H1 (cell line): Measurements from ENCODE around the gene SLC39A7. TPM values are rescaled to one million over a fixed set of nuclear protein-coding genes. Genes with fewer than 3 reads are reported as not detected.
A peak's percentile ranks its signal among the peaks of the same experiment; 100 is the strongest.

Experiments
- CTCF ChIA-PET: fragments of 300-600 bp; sonication (Branson Sonifier 250); formaldehyde crosslinking; loops from one replicate; lab custom pipeline; 2021; ENCODE audit not compliant: partially characterized antibody; lab: Charles Lee
- POLR2A ChIA-PET: fragments of 300-600 bp; sonication (Branson Sonifier 250); formaldehyde crosslinking; loops from one replicate; lab custom pipeline; 2021; ENCODE audit warnings: inconsistent platforms; ENCODE audit not compliant: partially characterized antibody; lab: Charles Lee
- DNase-seq, 2 experiments: peaks; one replicate each; pipeline versions ENCODE4 v3.0.0 to v3.0.0-alpha.2; 2010 to 2022; ENCODE audit warnings: low spot score in 2 of 2, low read depth in 1 of 2, mixed read lengths in 1 of 2
- FAIRE-seq: peaks from 2 replicates; lab custom pipeline; 2011; peaks lifted over from hg19 to GRCh38; lab: Jason Lieb, UNC
- H2AFZ ChIP-seq: 2 replicates; pipeline ENCODE4 v1.8.1; 2012; ENCODE audit warnings: low read length, inconsistent platforms
- H2AK5ac ChIP-seq: 2 replicates; pipeline ENCODE4 v1.6.1; 2013; ENCODE audit warnings: low read depth, low read length
- H2BK120ac ChIP-seq: replicated peaks from 2 replicates; pipeline ENCODE3; 2013; ENCODE audit warnings: low read depth, low read length, inconsistent platforms
- H2BK12ac ChIP-seq: 2 replicates; pipeline ENCODE4 v1.6.1; 2013; ENCODE audit warnings: low read depth, low read length
- H2BK15ac ChIP-seq: 2 replicates; pipeline ENCODE4 v1.6.1; 2013; ENCODE audit warnings: low read length
- H2BK20ac ChIP-seq: 2 replicates; pipeline ENCODE4 v1.6.1; 2013; ENCODE audit warnings: low read length
- H2BK5ac ChIP-seq: 2 replicates; pipeline ENCODE4 v1.6.1; 2013; ENCODE audit warnings: low read depth, low read length
- H3K14ac ChIP-seq: 2 replicates; pipeline ENCODE4 v1.6.1; 2013; ENCODE audit warnings: inconsistent platforms; ENCODE audit not compliant: insufficient read length
- H3K18ac ChIP-seq: 2 replicates; pipeline ENCODE4 v1.6.1; 2013; ENCODE audit warnings: low read length; ENCODE audit errors: extremely low read depth
- H3K23ac ChIP-seq: 2 replicates; pipeline ENCODE4 v1.6.1; 2013; ENCODE audit warnings: inconsistent platforms; ENCODE audit not compliant: insufficient read length
- H3K23me2 ChIP-seq: 2 replicates; pipeline ENCODE4 v1.6.1; 2013; ENCODE audit warnings: low read depth, low read length
- H3K27ac ChIP-seq: 2 replicates; pipeline ENCODE4 v1.6.1; 2011; ENCODE audit warnings: low read depth, low read length, inconsistent platforms
- H3K27me3 ChIP-seq, 4 experiments: replicated peaks in 1 of 4; 1 replicate in 1 of 4; 2 replicates in 3 of 4; pipeline versions ENCODE4 v1.6.1 to v1.8.1; 2011 to 2013; ENCODE audit warnings: low read length in 3 of 4, mild to moderate bottlenecking in 3 of 4, inconsistent platforms in 2 of 4, mixed read lengths in 2 of 4, moderate library complexity in 1 of 4; ENCODE audit not compliant: control insufficient read depth in 3 of 4, insufficient read depth in 3 of 4; ENCODE audit errors: extremely low read depth in 1 of 4
- H3K36me3 ChIP-seq, 4 experiments: 2 replicates each; pipeline versions ENCODE4 v1.6.1 to v1.8.1; 2011 to 2013; ENCODE audit warnings: mild to moderate bottlenecking in 4 of 4, low read length in 3 of 4, moderate library complexity in 2 of 4, control low read depth in 1 of 4, inconsistent platforms in 1 of 4; ENCODE audit not compliant: insufficient read depth in 4 of 4, control insufficient read depth in 2 of 4
- H3K4ac ChIP-seq: replicated peaks from 2 replicates; pipeline ENCODE3; 2013; ENCODE audit warnings: low read length, low read depth, mixed read lengths, inconsistent platforms; ENCODE audit not compliant: insufficient read length
- H3K4me1 ChIP-seq, 4 experiments: replicated peaks in 1 of 4; 1 replicate in 1 of 4; 2 replicates in 3 of 4; pipeline versions ENCODE4 v1.6.1 to v1.8.1; 2011 to 2013; ENCODE audit warnings: low read length in 3 of 4, inconsistent platforms in 2 of 4, mixed read lengths in 1 of 4; ENCODE audit not compliant: insufficient read depth in 4 of 4, control insufficient read depth in 3 of 4
- H3K4me2 ChIP-seq, 2 experiments: 2 replicates each; pipeline versions ENCODE4 v1.6.1 to v1.8.1; 2011 to 2013; ENCODE audit warnings: low read depth in 2 of 2, low read length in 2 of 2, control low read depth in 1 of 2, inconsistent platforms in 1 of 2, mild to moderate bottlenecking in 1 of 2; ENCODE audit not compliant: insufficient read depth in 1 of 2
- H3K4me3 ChIP-seq, 4 experiments: fragments of 200-600, 300-600 bp in 1 of 4; sonication (generic), shearing (Covaris generic), sonication (Bioruptor Twin) in 1 of 4; 2 replicates each; pipeline versions ENCODE4 v1.5.1 to v1.8.1; 2011 to 2016; ENCODE audit warnings: low read length in 4 of 4, low read depth in 3 of 4, control low read depth in 2 of 4, inconsistent platforms in 2 of 4, mild to moderate bottlenecking in 2 of 4, mixed read lengths in 1 of 4, moderate library complexity in 1 of 4; ENCODE audit not compliant: insufficient read depth in 2 of 4; ENCODE audit errors: extremely low read depth in 1 of 4
- H3K56ac ChIP-seq: replicated peaks from 2 replicates; pipeline ENCODE3; 2013; ENCODE audit warnings: low read depth, mild to moderate bottlenecking, mixed read lengths, low read length, inconsistent platforms; ENCODE audit not compliant: insufficient read length
- H3K79me1 ChIP-seq: 2 replicates; pipeline ENCODE4 v1.6.1; 2013; ENCODE audit warnings: low read depth, low read length, control low read depth
- H3K79me2 ChIP-seq, 2 experiments: 2 replicates each; pipeline versions ENCODE4 v1.6.1 to v1.8.1; 2012 to 2013; ENCODE audit warnings: low read length in 2 of 2, mild to moderate bottlenecking in 2 of 2, inconsistent platforms in 1 of 2; ENCODE audit not compliant: insufficient read depth in 2 of 2, control insufficient read depth in 1 of 2
- H3K9ac ChIP-seq, 4 experiments: replicated peaks in 1 of 4; 1 replicate in 1 of 4; 2 replicates in 3 of 4; pipeline versions ENCODE4 v1.6.1 to v1.8.1; 2011 to 2013; ENCODE audit warnings: low read depth in 3 of 4, low read length in 3 of 4, control low read depth in 2 of 4, mild to moderate bottlenecking in 2 of 4, moderate library complexity in 2 of 4, inconsistent platforms in 1 of 4; ENCODE audit errors: extremely low read depth in 1 of 4
- H3K9me3 ChIP-seq, 2 experiments: 2 replicates each; pipeline versions ENCODE4 v1.6.1 to v1.8.1; 2012 to 2013; ENCODE audit warnings: mild to moderate bottlenecking in 2 of 2, moderate library complexity in 2 of 2, control low read depth in 1 of 2, inconsistent platforms in 1 of 2, low read depth in 1 of 2, low read length in 1 of 2, mixed read lengths in 1 of 2; ENCODE audit not compliant: insufficient read depth in 2 of 2
- H4K20me1 ChIP-seq, 2 experiments: replicated peaks in 1 of 2; 2 replicates each; pipeline versions ENCODE3 to v1.8.1; 2011 to 2013; ENCODE audit warnings: inconsistent platforms in 2 of 2, low read length in 2 of 2, mild to moderate bottlenecking in 1 of 2; ENCODE audit not compliant: insufficient read depth in 2 of 2, control insufficient read depth in 1 of 2
- H4K5ac ChIP-seq: 2 replicates; pipeline ENCODE4 v1.6.1; 2013; ENCODE audit warnings: low read length, low read depth, mixed read lengths, inconsistent platforms; ENCODE audit not compliant: insufficient read length
- H4K8ac ChIP-seq: 2 replicates; pipeline ENCODE4 v1.8.0; 2013; ENCODE audit warnings: mild to moderate bottlenecking, moderate library complexity, low read length, inconsistent platforms; ENCODE audit not compliant: insufficient read depth; ENCODE audit errors: extremely low read depth
- H4K91ac ChIP-seq: replicated peaks from 2 replicates; pipeline ENCODE3; 2013; ENCODE audit warnings: low read length, mixed read lengths, inconsistent platforms; ENCODE audit not compliant: insufficient read length
- SUZ12 ChIP-seq: fragments of 200-600 bp; sonication (generic); IDR thresholded peaks from 2 replicates; pipeline ENCODE4 v1.6.1; 2012; ENCODE audit warnings: mild to moderate bottlenecking, inconsistent platforms, low read length, moderate library complexity, mixed read lengths
- TEAD4 ChIP-seq: IDR thresholded peaks from 2 replicates; pipeline ENCODE4 v1.6.1; 2012; ENCODE audit warnings: low read depth, low read length, inconsistent platforms, mixed read lengths
- WGBS, 2 experiments: shearing (Covaris generic) in 1 of 2; methylation state at CpG; one replicate each; pipeline versions ENCODE4 v1.1.6 to v1.1.7; 2013 to 2015; ENCODE audit warnings: low lambda C conversion rate in 2 of 2, mixed read lengths in 2 of 2, inconsistent platforms in 1 of 2, low coverage in 1 of 2, missing lambda C conversion rate in 1 of 2; ENCODE audit not compliant: insufficient replicate concordance in 2 of 2, insufficient coverage in 1 of 2, insufficient read length in 1 of 2; ENCODE audit errors: extremely low coverage in 1 of 2, missing lambda C conversion rate in 1 of 2; 5-methylcytosine and 5-hydroxymethylcytosine counted together
- polyA plus RNA-seq, 7 experiments: library from polyadenylated mRNA; depleted of rRNA in 3 of 7; stranded (reverse) in 5 of 7; unstranded in 2 of 7; fragments of >200 nt in 5 of 7; fragments of 200-250 nt in 2 of 7; gene quantifications; 1 replicate in 5 of 7; 2 replicates in 1 of 7; 4 replicates in 1 of 7; pipeline versions ENCODE4 v1.2.1 to v1.2.3, GENCODE V29; 2011 to 2013; ENCODE audit warnings: missing spikeins in 2 of 7, mixed read lengths in 2 of 7
- total RNA-seq: library from RNA; stranded (reverse); fragmentation: NEBNext Ultra II Directional; extraction: Animal tissue kit (Norgen Biotek cat#: 25700); gene quantifications from 2 replicates; pipeline ENCODE4 v1.2.1, GENCODE V29; 2021

SLC39A7 gene
- total and polyA plus RNA-seq, 2 of the 8 experiments (the other 6 are each of a cell fraction or from before 2014, with no cell fraction given) = 63.3 to 123 TPM

DNA sequence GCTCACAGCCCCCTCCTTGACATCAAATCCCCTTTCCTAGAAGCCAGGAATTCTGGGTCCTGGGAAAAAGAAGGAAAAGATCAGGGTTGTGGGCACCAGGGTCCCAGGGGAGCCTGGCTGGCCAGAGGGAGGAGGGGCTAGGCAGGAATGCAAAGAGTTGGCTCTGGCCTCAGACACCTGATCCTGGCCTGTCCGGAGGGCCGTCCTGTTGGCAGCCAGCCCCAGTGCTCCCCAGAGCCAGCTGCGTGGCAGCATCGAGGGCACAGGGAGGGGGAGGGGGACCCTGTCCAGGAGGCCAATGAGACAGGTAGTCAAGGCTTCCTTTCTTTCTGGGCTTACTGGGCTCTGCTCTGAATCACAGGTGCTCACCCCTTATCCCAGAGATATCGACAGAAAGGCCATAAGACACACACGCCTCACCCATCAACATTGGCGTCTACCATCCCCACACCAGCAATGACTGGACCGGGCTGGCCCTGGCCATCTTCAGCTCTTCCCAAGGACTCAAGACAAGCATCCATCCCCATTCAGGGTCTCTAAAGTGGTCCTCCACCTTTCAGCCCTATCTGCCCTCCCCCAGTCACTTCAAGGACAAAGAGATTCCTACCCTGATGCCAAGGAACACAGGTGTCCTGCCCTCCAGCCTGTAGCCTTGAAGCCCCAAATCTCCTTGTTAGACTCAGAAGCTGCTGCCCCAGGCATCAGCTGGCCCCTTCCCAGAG lies 9.1 kb upstream of the SLC39A7 start:
- Histone ChIP-seq H3K4me1 (peaks cover 0 to 8% (median 7%) of the 10 kb centered on the region in 4 experiments; a peak in 6 of 7 replicates), H2BK120ac (no peak overlapping the region), H4K8ac (no peak overlapping the region), H2BK20ac (no peak overlapping the region), H4K5ac (no peak overlapping the region), H3K79me2 (no peaks in the 10 kb centered on the region), H4K20me1 (peaks cover 0 to 5% of the 10 kb centered on the region in 2 experiments), H3K23me2 (peaks cover 11% of the 10 kb centered on the region), H2BK15ac (no peak overlapping the region), H3K36me3 (peaks cover 0 to 13% (median 6%) of the 10 kb centered on the region in 4 experiments; a peak in 4 of 8 replicates), H3K14ac (no peak overlapping the region), H2BK5ac (no peak overlapping the region), H3K56ac (no peak overlapping the region), H3K79me1 (no peaks in the 10 kb centered on the region), H3K4ac (no peak overlapping the region), H3K27me3 (peaks cover 0 to 17% (median 15%) of the 10 kb centered on the region in 4 experiments; a peak in 6 of 7 replicates), H4K91ac (no peak overlapping the region), H3K9me3 (no peaks in the 10 kb centered on the region), H3K27ac (no peak overlapping the region), H3K4me3 (peak overlapping the region; percentile 72 to 79 (median 77); a peak in 6 of 8 replicates), H2AK5ac (0 out of 2 replicates have a peak overlapping the region, but pooled peaks have one; percentile 13), H2BK12ac (peak overlapping the region; percentile 23; the same call in 1 of the 2 replicates), H3K23ac (no peak overlapping the region), H3K4me2 (peak overlapping the region; percentile 78 to 96)
- DNase-seq = no peak
- 62% methylated on average over 8 of the region's 8 CpGs; no CpG with 5 or more reads in 1 of the 2 experiments for WGBS, 2 experiments
- ChIA-PET CTCF (interaction anchor here (0.6 to 1.5 kb wide), 5 partner anchors 18 to 192 kb away, joined by 3 to 4 read pairs (median 3); no protein-coding TSS in a partner anchor), POLR2A (interaction anchor here (0.7 to 1.8 kb wide), 3 partner anchors 28 to 220 kb away, joined by 3 to 4 read pairs (median 3); no protein-coding TSS in a partner anchor)
- FAIRE-seq = no peak
- TF ChIP-seq SUZ12 (peak; percentile 32; the same call in 1 of the 2 replicates), TEAD4 (no peak)
- TF ChIP-seq, all 59 proteins: peak for 1
- no peak overlapping the region for H3K18ac ChIP-seq
- H3K9ac ChIP-seq = no peak overlapping the region
- H2AFZ ChIP-seq = no peak overlapping the region
